Endodermal cell (in vitro differentiated cells): Measurements from ENCODE around the gene RPUSD4. TPM values are rescaled to one million over a fixed set of nuclear protein-coding genes. Genes with fewer than 3 reads are reported as not detected.

ENCODE experiments used
- DNase-seq: peaks from one replicate; pipeline ENCODE4 v3.0.0-alpha.2; 2017
- H3K27ac ChIP-seq: 2 replicates; pipeline ENCODE4 v1.5.1; 2013; ENCODE audit warnings: mild to moderate bottlenecking, low read depth, low read length, moderate library complexity
- H3K27me3 ChIP-seq: 2 replicates; pipeline ENCODE4 v1.6.1; 2013; ENCODE audit warnings: mild to moderate bottlenecking, low read length, moderate library complexity; ENCODE audit not compliant: insufficient read depth, control insufficient read depth, poor library complexity, severe bottlenecking
- H3K36me3 ChIP-seq: 2 replicates; pipeline ENCODE4 v1.7.0; 2013; ENCODE audit warnings: mild to moderate bottlenecking, low read length, moderate library complexity; ENCODE audit not compliant: control insufficient read depth, insufficient read depth
- H3K4me1 ChIP-seq: one replicate; pipeline ENCODE4 v1.7.0; 2013; ENCODE audit warnings: low read length; ENCODE audit not compliant: control insufficient read depth, insufficient read depth
- H3K4me3 ChIP-seq: 2 replicates; pipeline ENCODE4 v1.5.1; 2013; ENCODE audit warnings: mild to moderate bottlenecking, low read length, moderate library complexity
- H3K9ac ChIP-seq: 2 replicates; pipeline ENCODE4 v1.6.1; 2013; ENCODE audit warnings: mild to moderate bottlenecking, low read length, moderate library complexity; ENCODE audit not compliant: poor library complexity, severe bottlenecking; ENCODE audit errors: extremely low read depth
- H3K9me3 ChIP-seq: 2 replicates; pipeline ENCODE4 v1.6.1; 2013; ENCODE audit warnings: mild to moderate bottlenecking, low read length, moderate library complexity; ENCODE audit not compliant: control insufficient read depth
- H3K27ac Mint-ChIP-seq: 2 replicates; pipeline ENCODE4 v1.8.0; 2020; ENCODE audit warnings: mixed read lengths
- H3K27me3 Mint-ChIP-seq: 2 replicates; pipeline ENCODE4 v1.8.0; 2021; ENCODE audit warnings: mild to moderate bottlenecking, mixed read lengths; ENCODE audit not compliant: insufficient read depth
- H3K36me3 Mint-ChIP-seq: 2 replicates; pipeline ENCODE4 v1.8.0; 2020; ENCODE audit warnings: low read depth, mixed read lengths
- H3K4me1 Mint-ChIP-seq: 2 replicates; pipeline ENCODE4 v1.8.0; 2020; ENCODE audit warnings: mixed read lengths
- H3K4me3 Mint-ChIP-seq: 2 replicates; pipeline ENCODE4 v1.8.0; 2020; ENCODE audit warnings: mild to moderate bottlenecking, moderate library complexity, mixed read lengths
- H3K9me3 Mint-ChIP-seq: 2 replicates; pipeline ENCODE4 v1.8.0; 2020; ENCODE audit warnings: mild to moderate bottlenecking, mixed read lengths
- WGBS, 2 experiments: methylation state at CpG; one replicate each; pipeline versions ENCODE4 v1.1.5 to v1.1.7; 2013; ENCODE audit warnings: missing lambda C conversion rate in 2 of 2, mixed read lengths in 1 of 2; ENCODE audit not compliant: insufficient coverage in 1 of 2, insufficient read length in 1 of 2; 5-methylcytosine and 5-hydroxymethylcytosine counted together
- total RNA-seq, 2 donors: library from RNA; stranded (reverse); fragmentation: NEBNext Ultra II Directional in 1 of 2; extraction: Animal tissue kit (Norgen Biotek cat#: 25700) in 1 of 2; gene quantifications; 2 replicates in 1 of 2; 3 replicates in 1 of 2; pipeline ENCODE4 v1.2.1, GENCODE V29; 2021
- TF ChIP-seq, protein P1 (sequence below): fragments of 200-600 bp; sonication (generic); conservative IDR thresholded peaks from 2 replicates; pipeline ENCODE4 v1.5.0; 2021; ENCODE audit warnings: antibody characterized with exemption, mild to moderate bottlenecking

The RPUSD4 gene
- total RNA-seq, 2 donors from 2014 or later = 36.8 to 37.7 TPM

DNA sequence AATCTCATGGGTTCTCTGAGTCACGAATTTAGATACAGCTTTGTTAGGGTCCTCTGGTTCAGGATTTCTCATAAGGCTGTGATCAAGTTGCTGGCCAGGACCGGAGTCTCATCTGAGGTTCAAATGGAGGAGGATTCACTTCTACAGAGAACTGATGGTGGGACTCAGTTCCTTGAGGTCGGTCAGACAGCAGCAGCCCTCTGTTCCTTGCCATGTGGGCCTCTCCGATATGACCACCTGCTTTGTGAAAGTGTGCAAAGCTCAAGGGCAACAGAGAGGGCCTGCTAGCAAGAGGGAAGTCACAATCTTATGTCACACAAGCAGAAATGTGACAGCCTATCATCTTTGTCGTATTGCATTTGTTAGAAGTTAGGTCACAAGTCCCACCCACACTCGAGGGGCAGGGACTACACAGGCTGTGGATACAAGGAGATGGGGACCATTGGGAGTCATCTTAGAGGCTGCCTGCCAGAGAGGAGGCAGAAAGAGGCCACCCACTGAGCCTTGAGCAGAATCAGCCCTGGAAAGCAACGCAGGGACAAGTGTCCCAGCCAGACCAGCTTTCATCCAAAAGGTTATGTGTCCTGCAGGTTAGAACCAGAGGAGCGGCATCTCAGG is 34.5 kb downstream of the RPUSD4 start:
- no peak overlapping the region for H3K27ac Mint-ChIP-seq
- WGBS, 2 experiments = 83 to 91% methylated on average over 6 to 8 of the region's 8 CpGs
- TF ChIP-seq, protein P1, sequence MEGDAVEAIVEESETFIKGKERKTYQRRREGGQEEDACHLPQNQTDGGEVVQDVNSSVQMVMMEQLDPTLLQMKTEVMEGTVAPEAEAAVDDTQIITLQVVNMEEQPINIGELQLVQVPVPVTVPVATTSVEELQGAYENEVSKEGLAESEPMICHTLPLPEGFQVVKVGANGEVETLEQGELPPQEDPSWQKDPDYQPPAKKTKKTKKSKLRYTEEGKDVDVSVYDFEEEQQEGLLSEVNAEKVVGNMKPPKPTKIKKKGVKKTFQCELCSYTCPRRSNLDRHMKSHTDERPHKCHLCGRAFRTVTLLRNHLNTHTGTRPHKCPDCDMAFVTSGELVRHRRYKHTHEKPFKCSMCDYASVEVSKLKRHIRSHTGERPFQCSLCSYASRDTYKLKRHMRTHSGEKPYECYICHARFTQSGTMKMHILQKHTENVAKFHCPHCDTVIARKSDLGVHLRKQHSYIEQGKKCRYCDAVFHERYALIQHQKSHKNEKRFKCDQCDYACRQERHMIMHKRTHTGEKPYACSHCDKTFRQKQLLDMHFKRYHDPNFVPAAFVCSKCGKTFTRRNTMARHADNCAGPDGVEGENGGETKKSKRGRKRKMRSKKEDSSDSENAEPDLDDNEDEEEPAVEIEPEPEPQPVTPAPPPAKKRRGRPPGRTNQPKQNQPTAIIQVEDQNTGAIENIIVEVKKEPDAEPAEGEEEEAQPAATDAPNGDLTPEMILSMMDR = no peak
- no peak for DNase-seq
- Histone ChIP-seq H3K9me3 (peaks cover 5% of the 10 kb centered on the region), H3K4me1 (no peaks in the 10 kb centered on the region), H3K9ac (no peak overlapping the region), H3K27me3 (peaks cover 10% of the 10 kb centered on the region), H3K27ac (no peak overlapping the region), H3K36me3 (no peaks in the 10 kb centered on the region), H3K4me3 (no peak overlapping the region)
- H3K4me1 Mint-ChIP-seq = no peaks in the 10 kb centered on the region
- no peak overlapping the region for H3K4me3 Mint-ChIP-seq
- no peaks in the 10 kb centered on the region for H3K9me3 Mint-ChIP-seq
- H3K36me3 Mint-ChIP-seq = peaks cover 4% of the 10 kb centered on the region
- no peaks in the 10 kb centered on the region for H3K27me3 Mint-ChIP-seq

DNA sequence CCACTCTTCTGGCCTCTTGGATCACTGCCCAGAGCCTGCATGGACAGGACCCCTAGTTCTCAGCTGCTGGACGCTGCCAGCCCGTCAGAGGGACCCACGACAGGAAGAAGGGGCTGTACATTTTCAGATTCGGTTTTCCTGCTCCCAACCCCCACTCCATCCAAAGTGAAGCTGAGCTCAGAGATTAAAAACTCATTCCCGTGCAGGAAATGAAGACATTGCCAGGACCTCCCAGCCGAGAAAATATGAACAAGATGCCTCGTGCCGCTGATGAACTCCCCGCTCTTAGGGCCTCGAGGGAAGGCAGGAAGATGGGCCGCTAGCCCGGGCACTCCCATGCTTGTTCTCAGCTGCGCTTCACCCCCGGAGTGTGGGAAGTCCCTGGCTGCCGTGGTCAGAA is 36.1 kb downstream of the RPUSD4 start:
- no peak overlapping the region for H3K27ac Mint-ChIP-seq
- Histone ChIP-seq H3K4me1 (no peaks in the 10 kb centered on the region), H3K9ac (no peak overlapping the region), H3K9me3 (no peaks in the 10 kb centered on the region), H3K36me3 (no peaks in the 10 kb centered on the region), H3K4me3 (no peak overlapping the region), H3K27me3 (peaks cover 10% of the 10 kb centered on the region), H3K27ac (no peak overlapping the region)
- DNase-seq = no peak
- TF ChIP-seq, protein P1 = no peak
- 92 to 93% methylated on average over 13 to 15 of the region's 15 CpGs for WGBS, 2 experiments
- H3K27me3 Mint-ChIP-seq = peaks cover 3% of the 10 kb centered on the region
- H3K4me3 Mint-ChIP-seq = no peak overlapping the region
- no peaks in the 10 kb centered on the region for H3K4me1 Mint-ChIP-seq
- no peaks in the 10 kb centered on the region for H3K36me3 Mint-ChIP-seq
- no peaks in the 10 kb centered on the region for H3K9me3 Mint-ChIP-seq

DNA sequence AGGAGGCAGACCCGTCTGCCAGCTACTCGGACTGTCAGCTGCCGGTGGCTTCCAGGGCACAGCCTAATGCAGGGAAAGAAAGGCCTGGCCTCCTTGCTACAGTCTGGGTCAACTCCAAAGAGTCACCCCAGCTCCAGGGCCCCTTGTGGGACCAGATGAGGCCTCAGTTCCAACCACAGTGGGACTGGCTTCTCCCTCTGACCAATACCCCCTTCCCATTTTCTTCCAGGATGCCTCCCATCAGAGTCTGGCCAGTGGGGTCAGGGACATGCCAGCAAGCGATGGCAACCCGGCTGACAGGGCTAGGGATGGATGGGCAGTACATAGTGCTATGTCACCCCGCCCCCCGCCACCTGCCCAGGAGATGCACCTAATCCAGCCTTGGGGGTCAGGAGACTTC is 36.6 kb downstream of the RPUSD4 start:
- WGBS, 2 experiments = 93 to 100% methylated on average over 4 to 7 of the region's 7 CpGs
- no peak overlapping the region for H3K27ac Mint-ChIP-seq

More for the DNA sequence above, 36.6 kb downstream of the RPUSD4 start:
- H3K27me3 Mint-ChIP-seq = peaks cover 3% of the 10 kb centered on the region
- Histone ChIP-seq H3K9ac (no peak overlapping the region), H3K4me1 (no peaks in the 10 kb centered on the region), H3K9me3 (no peaks in the 10 kb centered on the region), H3K27me3 (peaks cover 10% of the 10 kb centered on the region), H3K27ac (no peak overlapping the region), H3K4me3 (no peak overlapping the region), H3K36me3 (no peaks in the 10 kb centered on the region)
- H3K4me3 Mint-ChIP-seq = no peak overlapping the region
- no peaks in the 10 kb centered on the region for H3K9me3 Mint-ChIP-seq
- no peak for DNase-seq
- no peaks in the 10 kb centered on the region for H3K4me1 Mint-ChIP-seq
- TF ChIP-seq, protein P1 = no peak
- H3K36me3 Mint-ChIP-seq = no peaks in the 10 kb centered on the region
